NCI-H446 treated with DMSO at 0.1 percent for 48 hours (cell line): ENCODE results near the gene FAM111A.

Experiments
- DNase-seq: peaks from one replicate; lab custom pipeline; 2025; lab: John Stamatoyannopoulos, UW

The FAM111A gene

DNA sequence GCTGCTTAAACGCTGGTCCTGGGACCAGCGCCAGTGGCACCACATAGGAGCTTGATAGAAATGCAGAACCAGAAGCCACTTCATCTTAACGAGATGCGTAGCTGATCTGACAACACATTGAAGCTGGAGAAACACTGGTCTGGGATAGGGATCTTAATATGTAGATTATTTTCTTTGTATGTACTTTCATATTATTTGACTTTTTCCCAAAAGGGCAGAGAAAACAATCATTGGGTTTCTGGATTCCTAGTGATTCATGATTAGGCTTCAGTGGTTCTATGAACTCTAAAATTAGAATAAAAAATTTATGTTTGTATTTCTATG lies 57.7 kb downstream of the FAM111A start:
- DNase-seq = no peak

DNA sequence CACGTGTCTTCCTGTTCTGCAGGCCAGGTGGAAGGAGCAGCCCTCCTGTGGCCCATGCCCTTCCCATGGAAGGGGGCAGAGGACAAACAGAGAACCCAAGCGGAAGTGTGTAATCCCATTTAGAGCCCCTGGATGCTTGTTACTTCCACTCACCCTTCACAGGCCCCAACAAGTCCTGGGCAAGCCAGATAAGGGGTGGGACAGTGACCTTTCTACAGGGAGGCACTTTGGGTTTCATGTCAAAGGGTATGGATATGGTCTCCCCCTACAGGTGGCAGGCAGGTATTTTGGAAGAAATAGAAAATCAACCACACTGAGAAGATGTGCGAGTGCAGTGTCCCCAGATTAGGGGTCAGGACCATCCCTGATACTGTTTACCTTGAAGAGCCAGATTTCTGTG lies 58.7 kb downstream of the FAM111A start:
- DNase-seq = no peak
